HG02678 (cell line): ENCODE measurements around the gene MPLKIP.
"Not testable (repeated sequence)": the region's sequence is repeated elsewhere in the genome, so short reads cannot be mapped to it uniquely, and the experiment has no call there.

Experiments used
- ATAC-seq: cut with Tn5 transposase; IDR thresholded peaks from one replicate; pipeline ENCODE4 v1.9.1; 2021; ENCODE audit warnings: mild to moderate bottlenecking, moderate library complexity; ENCODE audit not compliant: unreplicated experiment

Gene MPLKIP

GRCh38 chr7:40134428-40135316, at the start of gene MPLKIP, which contains the start of gene SUGCT:
TSS of gene MPLKIP (minus strand) at chr7:40134622. CDS start at chr7:40134567, 55 bp downstream.
TSS of gene SUGCT (plus strand) at chr7:40135005.
- peak; percentile 87 for ATAC-seq

- no peak for ATAC-seq
Observed at GRCh38 chr7:40182452-40182851, 48.0 kb upstream of the MPLKIP start.

- ATAC-seq: no peak
Observed at GRCh38 chr7:40177071-40177470, 42.6 kb upstream of the MPLKIP start.

- no peak for ATAC-seq
Observed at GRCh38 chr7:40175725-40176510, 41.5 kb upstream of the MPLKIP start.

GRCh38 chr7:40175256-40175655, 40.8 kb upstream of the MPLKIP start:
- ATAC-seq: not testable (repeated sequence)

- not testable (repeated sequence) for ATAC-seq
Observed at GRCh38 chr7:40173121-40173520, 38.7 kb upstream of the MPLKIP start.

- not testable (repeated sequence) for ATAC-seq
Observed at GRCh38 chr7:40168266-40168665, 33.8 kb upstream of the MPLKIP start.

- no peak for ATAC-seq
Observed at GRCh38 chr7:40167291-40167690, 32.9 kb upstream of the MPLKIP start.

- ATAC-seq: no peak
Observed at GRCh38 chr7:40165216-40165615, 30.8 kb upstream of the MPLKIP start.

GRCh38 chr7:40162516-40162915, 28.1 kb upstream of the MPLKIP start:
- no peak for ATAC-seq

GRCh38 chr7:40156988-40157387, 22.6 kb upstream of the MPLKIP start:
- no peak for ATAC-seq

GRCh38 chr7:40151504-40151903, 17.1 kb upstream of the MPLKIP start:
- ATAC-seq: no peak

- ATAC-seq: no peak
Observed at GRCh38 chr7:40148671-40149070, 14.2 kb upstream of the MPLKIP start.

- not testable (repeated sequence) for ATAC-seq
Observed at GRCh38 chr7:40148247-40148580, 13.8 kb upstream of the MPLKIP start.

GRCh38 chr7:40147371-40148246, 13.2 kb upstream of the MPLKIP start:
- no peak for ATAC-seq

GRCh38 chr7:40145596-40146130, 11.2 kb upstream of the MPLKIP start:
- ATAC-seq: not testable (repeated sequence)

- not testable (repeated sequence) for ATAC-seq
Observed at GRCh38 chr7:40141916-40142315, 7.5 kb upstream of the MPLKIP start.

GRCh38 chr7:40139891-40140290, 5.5 kb upstream of the MPLKIP start:
- not testable (repeated sequence) for ATAC-seq

GRCh38 chr7:40138973-40139372, 4.6 kb upstream of the MPLKIP start:
- ATAC-seq: no peak

GRCh38 chr7:40137563-40137962, 3.1 kb upstream of the MPLKIP start:
- no peak for ATAC-seq

- no peak for ATAC-seq
Observed at GRCh38 chr7:40135317-40135610, 842 bp upstream of the MPLKIP start.
